Esophagus muscularis mucosa (tissue), 4 donors: ENCODE measurements around the gene PLEKHG4. TPM values are rescaled to one million over a fixed set of nuclear protein-coding genes. Genes with fewer than 3 reads are reported as not detected.

Experiments
- DNase-seq: peaks from one replicate; pipeline ENCODE4 v3.0.0-alpha.2; 2017; ENCODE audit errors: extremely low spot score
- H3K27ac ChIP-seq, 4 donors: fragments of 200-600 bp; sonication (generic); replicated peaks in 1 of 4; 1 replicate in 3 of 4; 2 replicates in 1 of 4; pipeline ENCODE4 v1.5.1; 2016 to 2019; ENCODE audit warnings: mild to moderate bottlenecking in 1 of 4
- H3K27me3 ChIP-seq, 4 donors: fragments of 200-600 bp; sonication (generic); one replicate each; pipeline versions ENCODE4 v1.5.1 to v1.6.0; 2016 to 2019
- H3K36me3 ChIP-seq, 4 donors: fragments of 200-600 bp; sonication (generic); one replicate each; pipeline ENCODE4 v1.5.1; 2016 to 2019
- H3K4me1 ChIP-seq, 4 donors: fragments of 200-600 bp; sonication (generic); one replicate each; pipeline ENCODE4 v1.5.1; 2016 to 2019
- H3K4me3 ChIP-seq, 4 donors: fragments of 200-600 bp; sonication (generic); 1 replicate in 2 of 4; 2 replicates in 2 of 4; pipeline ENCODE4 v1.5.1; 2016 to 2019; ENCODE audit warnings: mild to moderate bottlenecking in 4 of 4, moderate library complexity in 1 of 4
- H3K9me3 ChIP-seq, 4 donors: fragments of 200-600 bp; sonication (generic); 1 replicate in 3 of 4; 2 replicates in 1 of 4; pipeline ENCODE4 v1.5.1; 2016 to 2019
- EP300 ChIP-seq: sonication (generic); formaldehyde crosslinking; IDR thresholded peaks from one replicate; pipeline ENCODE4 v1.6.1; 2017; ENCODE audit warnings: antibody characterized with exemption
- POLR2A ChIP-seq: fragments of 450-650 bp; IDR thresholded peaks from one replicate; pipeline ENCODE4 v1.6.1; 2017; ENCODE audit warnings: antibody characterized with exemption, moderate library complexity, mild to moderate bottlenecking, low read depth
- POLR2AphosphoS5 ChIP-seq, 2 donors: sonication (generic); formaldehyde crosslinking; IDR thresholded peaks; one replicate each; pipeline ENCODE4 v1.6.1; 2017; ENCODE audit warnings: antibody characterized with exemption in 2 of 2
- WGBS: methylation state at CpG from one replicate; pipeline ENCODE4 v1.1.5; 2018; 5-methylcytosine and 5-hydroxymethylcytosine counted together
- intact Hi-C: fragments of 100-400 bp; cut with DNase I; formaldehyde crosslinking; loops from one replicate; pipeline ENCODE4 v1.15.1; 2023
- total RNA-seq, 4 donors: library from RNA; depleted of rRNA; stranded (reverse); fragments of >200 nt; gene quantifications; one replicate each; pipeline versions ENCODE4 v1.1.0 to v1.2.1, GENCODE V29; 2016
- TF ChIP-seq, protein P1 (sequence below), 3 experiments: fragments of 200-600 bp in 2 of 3; fragments of 450-650 bp in 1 of 3; sonication (generic) in 2 of 3; IDR thresholded peaks; one replicate each; pipeline ENCODE4 v1.5.1; 2017 to 2019; ENCODE audit warnings: antibody characterized with exemption in 3 of 3, mild to moderate bottlenecking in 2 of 3, moderate library complexity in 1 of 3

Gene PLEKHG4
- total RNA-seq, 4 donors from 2014 or later, result 3.0 to 8.7 (median 3.2) TPM

DNA sequence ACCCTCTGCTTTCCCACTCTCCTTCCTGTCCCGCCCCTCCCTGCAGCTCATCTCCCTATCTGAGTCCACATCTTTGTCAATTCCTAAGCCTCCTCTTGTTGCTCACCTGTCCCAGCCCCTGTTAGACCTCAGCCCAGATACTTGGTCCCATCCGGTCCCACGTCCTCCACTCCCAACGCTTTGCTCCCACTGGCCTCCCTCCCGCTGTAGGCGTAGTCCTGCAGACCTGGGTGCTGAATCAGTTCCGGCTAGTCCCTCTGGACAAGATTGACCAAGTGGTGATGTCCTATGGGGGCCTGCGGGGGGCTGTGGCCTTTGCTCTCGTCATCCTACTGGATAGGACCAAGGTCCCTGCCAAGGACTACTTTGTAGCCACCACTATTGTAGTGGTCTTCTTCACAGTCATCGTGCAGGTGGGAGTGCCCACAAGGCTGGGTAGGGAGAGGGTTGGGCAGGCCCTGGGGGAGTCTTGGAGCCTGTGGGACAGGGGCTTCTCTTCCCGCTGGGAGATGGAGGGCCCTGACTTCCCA is 22.6 kb upstream of the PLEKHG4 start:
- Histone ChIP-seq H3K4me1 (peaks cover 0 to 3% (median 0%) of the 10 kb centered on the region in 4 donors), H3K27me3 (peaks cover 0 to 53% (median 4%) of the 10 kb centered on the region in 4 donors), H3K27ac (no peak overlapping the region), H3K36me3 (no peaks in the 10 kb centered on the region), H3K4me3 (no peak overlapping the region), H3K9me3 (no peaks in the 10 kb centered on the region)
- 92% methylated on average over 11 of the region's 11 CpGs for WGBS
- DNase-seq, result no peak
- no peak for TF ChIP-seq POLR2A
- TF ChIP-seq, protein P1, sequence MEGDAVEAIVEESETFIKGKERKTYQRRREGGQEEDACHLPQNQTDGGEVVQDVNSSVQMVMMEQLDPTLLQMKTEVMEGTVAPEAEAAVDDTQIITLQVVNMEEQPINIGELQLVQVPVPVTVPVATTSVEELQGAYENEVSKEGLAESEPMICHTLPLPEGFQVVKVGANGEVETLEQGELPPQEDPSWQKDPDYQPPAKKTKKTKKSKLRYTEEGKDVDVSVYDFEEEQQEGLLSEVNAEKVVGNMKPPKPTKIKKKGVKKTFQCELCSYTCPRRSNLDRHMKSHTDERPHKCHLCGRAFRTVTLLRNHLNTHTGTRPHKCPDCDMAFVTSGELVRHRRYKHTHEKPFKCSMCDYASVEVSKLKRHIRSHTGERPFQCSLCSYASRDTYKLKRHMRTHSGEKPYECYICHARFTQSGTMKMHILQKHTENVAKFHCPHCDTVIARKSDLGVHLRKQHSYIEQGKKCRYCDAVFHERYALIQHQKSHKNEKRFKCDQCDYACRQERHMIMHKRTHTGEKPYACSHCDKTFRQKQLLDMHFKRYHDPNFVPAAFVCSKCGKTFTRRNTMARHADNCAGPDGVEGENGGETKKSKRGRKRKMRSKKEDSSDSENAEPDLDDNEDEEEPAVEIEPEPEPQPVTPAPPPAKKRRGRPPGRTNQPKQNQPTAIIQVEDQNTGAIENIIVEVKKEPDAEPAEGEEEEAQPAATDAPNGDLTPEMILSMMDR (IDR thresholded peaks at IDR 0.05), result no peak
- TF ChIP-seq EP300, result no peak
- no peak for TF ChIP-seq POLR2AphosphoS5 (IDR thresholded peaks at IDR 0.05)
- intact Hi-C loops, result no loop called here

DNA sequence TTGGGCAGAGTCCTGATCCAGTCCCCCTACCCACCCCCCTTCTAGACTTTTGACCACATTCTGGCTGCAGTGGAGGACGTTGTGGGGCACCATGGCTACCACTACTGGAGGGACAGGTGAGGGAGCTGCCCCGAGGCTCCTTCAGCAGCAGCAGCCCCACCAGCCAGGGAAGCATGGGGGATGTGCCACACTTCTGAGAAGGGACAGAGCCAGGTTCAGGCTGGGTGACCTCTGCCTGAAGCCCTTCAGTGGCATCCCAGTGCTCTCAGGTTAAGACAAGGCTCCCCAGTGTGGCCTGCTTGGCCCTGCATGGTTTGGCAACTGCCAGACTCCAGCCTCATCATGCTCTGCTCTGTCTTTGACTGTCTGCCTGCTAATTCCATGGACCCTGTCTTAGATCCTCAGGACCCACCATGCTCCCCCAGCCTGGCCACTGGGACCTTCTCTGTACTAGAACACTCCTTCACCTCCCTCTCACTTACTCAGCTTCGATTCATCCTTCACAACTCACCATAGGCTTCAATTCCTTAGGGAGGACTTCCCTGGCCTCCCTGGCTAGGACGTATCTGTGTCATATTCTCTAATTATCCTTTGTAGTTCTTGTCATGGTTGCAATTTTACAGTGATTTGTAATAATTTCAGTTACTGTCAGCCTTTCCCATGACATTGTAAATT is 21.7 kb upstream of the PLEKHG4 start:
- DNase-seq, result no peak
- Histone ChIP-seq H3K4me1 (peaks cover 0 to 3% (median 0%) of the 10 kb centered on the region in 4 donors), H3K27ac (no peak overlapping the region), H3K27me3 (peaks cover 0 to 46% (median 4%) of the 10 kb centered on the region in 4 donors), H3K9me3 (no peaks in the 10 kb centered on the region), H3K4me3 (no peak overlapping the region), H3K36me3 (no peaks in the 10 kb centered on the region)
- intact Hi-C loops, result no loop called here
- TF ChIP-seq EP300, result no peak
- TF ChIP-seq, protein P1 (IDR thresholded peaks at IDR 0.05), result no peak
- no peak for TF ChIP-seq POLR2AphosphoS5 (IDR thresholded peaks at IDR 0.05)
- TF ChIP-seq POLR2A, result no peak
- 75% methylated on average over 4 of the region's 4 CpGs for WGBS

DNA sequence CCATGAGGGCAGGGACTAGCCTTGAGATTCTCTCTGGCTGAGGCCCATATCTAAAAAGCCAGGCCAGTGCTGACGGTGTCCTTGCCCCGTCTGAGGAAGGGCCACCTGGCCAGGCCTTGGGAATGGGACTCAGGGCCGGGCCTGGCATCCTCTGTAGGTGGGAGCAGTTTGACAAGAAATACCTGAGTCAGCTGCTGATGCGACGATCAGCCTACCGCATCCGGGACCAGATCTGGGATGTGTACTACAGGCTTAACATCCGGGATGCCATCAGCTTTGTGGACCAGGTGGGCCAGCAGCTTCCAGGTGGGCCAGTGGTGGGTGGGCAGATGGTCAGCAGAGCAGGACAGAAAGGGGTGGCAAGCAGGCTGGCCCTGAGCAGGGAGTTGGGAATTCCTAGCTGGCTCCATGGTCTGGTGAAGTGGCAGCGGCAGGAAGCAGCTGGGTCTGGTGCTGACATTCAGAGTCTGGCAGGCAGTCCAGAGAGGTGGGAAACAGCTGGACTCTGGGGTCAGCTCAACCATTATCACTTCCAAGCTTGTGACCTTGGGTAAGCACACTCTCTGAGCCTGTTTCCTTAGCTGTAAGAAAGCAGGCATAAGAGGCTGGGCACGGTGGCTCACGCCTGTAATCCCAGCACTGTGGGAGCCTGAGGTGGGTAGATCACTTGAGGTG is 21.0 kb upstream of the PLEKHG4 start:
- intact Hi-C loops, result no loop called here
- Histone ChIP-seq H3K36me3 (no peaks in the 10 kb centered on the region), H3K4me1 (peaks cover 0 to 3% (median 0%) of the 10 kb centered on the region in 4 donors), H3K27ac (no peak overlapping the region), H3K9me3 (no peaks in the 10 kb centered on the region), H3K4me3 (no peak overlapping the region), H3K27me3 (peaks cover 0 to 47% (median 4%) of the 10 kb centered on the region in 4 donors)
- no peak for DNase-seq
- TF ChIP-seq EP300, result no peak
- TF ChIP-seq POLR2A, result no peak
- TF ChIP-seq, protein P1 (IDR thresholded peaks at IDR 0.05), result no peak
- no peak for TF ChIP-seq POLR2AphosphoS5 (IDR thresholded peaks at IDR 0.05)
- 91% methylated on average over 10 of the region's 11 CpGs for WGBS

DNA sequence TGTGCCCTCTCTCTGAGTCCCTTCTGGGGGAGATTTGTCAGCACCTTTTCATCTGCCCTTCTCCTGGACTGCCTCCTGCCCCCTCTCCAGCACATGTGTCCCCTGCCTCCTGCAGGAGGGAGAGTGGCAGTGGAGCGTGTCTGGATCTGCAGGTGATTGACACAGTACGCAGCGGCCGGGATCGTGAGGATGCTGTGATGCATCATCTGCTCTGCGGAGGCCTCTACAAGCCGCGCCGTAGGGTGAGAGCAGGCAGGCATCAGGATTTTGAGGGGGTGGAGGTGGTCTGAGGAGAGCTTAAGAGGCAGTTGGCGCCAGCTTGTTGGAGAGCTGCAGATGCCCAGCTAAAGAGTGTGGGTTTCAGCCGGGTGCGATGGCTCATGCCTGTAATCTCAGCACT is 19.6 kb upstream of the PLEKHG4 start:
- H3K4me3 ChIP-seq, result no peak overlapping the region
- TF ChIP-seq POLR2A (no peak), EP300 (no peak), POLR2AphosphoS5 (IDR thresholded peaks at IDR 0.05) (no peak)
- TF ChIP-seq, protein P1 (IDR thresholded peaks at IDR 0.05), result no peak
- 87% methylated on average over 8 of the region's 12 CpGs for WGBS
- intact Hi-C loops, result no loop called here
- no peaks in the 10 kb centered on the region for H3K9me3 ChIP-seq
- peaks cover 0 to 54% (median 3%) of the 10 kb centered on the region in 4 donors for H3K27me3 ChIP-seq
- no peak overlapping the region for H3K27ac ChIP-seq
- DNase-seq, result no peak
- H3K4me1 ChIP-seq, result peaks cover 0 to 3% (median 0%) of the 10 kb centered on the region in 4 donors
- H3K36me3 ChIP-seq, result no peaks in the 10 kb centered on the region
